HepG2 (cell line): ENCODE measurements around the gene ZDBF2. TPM values are rescaled to one million over a fixed set of nuclear protein-coding genes. Genes with fewer than 3 reads are reported as not detected.

Experiments
- ATAC-seq: fragments of 200-7000 bp; cut with Tn5 transposase; 3 replicates; pipeline ENCODE4 v1.9.1; 2020; ENCODE audit warnings: mild to moderate bottlenecking, moderate library complexity
- BruUV-seq: library from RNA; stranded (reverse); fragments of 400-500 nt; replicated peaks from 2 replicates; lab custom pipeline; 2021; lab: Mats Ljungman, UMichigan
- CTCF ChIA-PET: fragments of 300-600 bp; formaldehyde crosslinking; extraction: SDS; loops from one replicate; lab custom pipeline; 2021; ENCODE audit warnings: low total read pairs, inconsistent platforms, low intra/inter-chr PET ratio; lab: Yijun Ruan, JAX
- POLR2A ChIA-PET: fragments of 350-600 bp; sonication (Branson Sonifier 250); formaldehyde crosslinking; loops from one replicate; lab custom pipeline; 2020; ENCODE audit warnings: antibody characterized with exemption, inconsistent platforms; lab: Yijun Ruan, JAX
- DNase-seq: peaks from one replicate; pipeline ENCODE4 v3.0.0-alpha.2; 2015; ENCODE audit warnings: low spot score
- FAIRE-seq: peaks from 3 replicates; lab custom pipeline; 2011; peaks lifted over from hg19 to GRCh38; lab: Jason Lieb, UNC
- H2AFZ ChIP-seq: one replicate; pipeline ENCODE4 v1.6.1; 2011; ENCODE audit warnings: low read length, inconsistent platforms
- H3K27ac ChIP-seq: fragments of 300-600 bp; 3 replicates; pipeline ENCODE4 v1.8.0; 2011; ENCODE audit warnings: mixed run types, mild to moderate bottlenecking, mixed read lengths, low read length, inconsistent platforms; ENCODE audit not compliant: insufficient read depth; ENCODE audit errors: extremely low read length
- H3K27me3 ChIP-seq, 2 experiments: fragments of 200-600 bp in 1 of 2; 2 replicates in 1 of 2; 3 replicates in 1 of 2; pipeline versions ENCODE4 v1.6.0 to v1.8.0; 2011; ENCODE audit warnings: low read length in 2 of 2, mild to moderate bottlenecking in 2 of 2, moderate library complexity in 2 of 2, inconsistent platforms in 1 of 2; ENCODE audit not compliant: insufficient read depth in 2 of 2, control insufficient read depth in 1 of 2
- H3K36me3 ChIP-seq, 2 experiments: fragments of 200-600 bp in 1 of 2; replicated peaks in 1 of 2; 2 replicates in 1 of 2; 3 replicates in 1 of 2; pipeline versions ENCODE4 v1.5.1 to v1.8.0; 2011; ENCODE audit warnings: low read length in 2 of 2, inconsistent platforms in 1 of 2; ENCODE audit not compliant: insufficient read depth in 2 of 2, control insufficient read depth in 1 of 2
- H3K4me1 ChIP-seq: 2 replicates; pipeline ENCODE4 v1.5.1; 2012; ENCODE audit warnings: low read length, inconsistent platforms; ENCODE audit not compliant: insufficient read depth
- H3K4me2 ChIP-seq: 2 replicates; pipeline ENCODE4 v1.6.0; 2011; ENCODE audit warnings: low read depth, low read length, inconsistent platforms
- H3K4me3 ChIP-seq, 3 experiments: fragments of 200-600 bp in 1 of 3; sonication (generic), shearing (Covaris generic) in 1 of 3; replicated peaks in 1 of 3; 2 replicates each; pipeline ENCODE4 v1.5.1; 2011 to 2016; ENCODE audit warnings: low read length in 3 of 3, inconsistent platforms in 2 of 3, low read depth in 2 of 3, mild to moderate bottlenecking in 2 of 3, control low read depth in 1 of 3, mixed read lengths in 1 of 3; ENCODE audit not compliant: insufficient read depth in 1 of 3
- H3K79me2 ChIP-seq: one replicate; pipeline ENCODE4 v1.6.1; 2011; ENCODE audit warnings: low read length, inconsistent platforms; ENCODE audit not compliant: insufficient read depth
- H3K9ac ChIP-seq: 2 replicates; pipeline ENCODE4 v1.6.0; 2011; ENCODE audit warnings: mild to moderate bottlenecking, low read depth, low read length, inconsistent platforms; ENCODE audit not compliant: insufficient read depth
- H3K9me3 ChIP-seq: 2 replicates; pipeline ENCODE4 v1.5.1; 2012; ENCODE audit warnings: mild to moderate bottlenecking, low read length
- H4K20me1 ChIP-seq: 2 replicates; pipeline ENCODE4 v1.6.0; 2011; ENCODE audit warnings: inconsistent platforms, mild to moderate bottlenecking, low read length, moderate library complexity; ENCODE audit not compliant: insufficient read depth
- GABPB1 ChIP-seq: IDR thresholded peaks from 2 replicates; pipeline ENCODE4 v1.6.1; 2016; ENCODE audit warnings: mild to moderate bottlenecking, missing genetic modification reagents, moderate library complexity, missing compliant biosample characterization
- HNF4G ChIP-seq, 2 experiments: sonication (generic) in 1 of 2; formaldehyde crosslinking in 1 of 2; IDR thresholded peaks; 2 replicates each; pipeline versions ENCODE4 v1.4.0 to v1.6.1; 2011 to 2020; ENCODE audit warnings: borderline replicate concordance in 2 of 2, low read depth in 2 of 2, mild to moderate bottlenecking in 2 of 2, low read length in 1 of 2, missing genetic modification reagents in 1 of 2, moderate library complexity in 1 of 2
- HOXA7 ChIP-seq: sonication (generic); formaldehyde crosslinking; IDR thresholded peaks from 2 replicates; pipeline ENCODE4 v1.8.1; 2022; ENCODE audit warnings: mild to moderate bottlenecking, missing genetic modification reagents, moderate library complexity
- KLF12 ChIP-seq: sonication (generic); formaldehyde crosslinking; IDR thresholded peaks from 2 replicates; pipeline ENCODE4 v1.4.0; 2020; ENCODE audit warnings: missing genetic modification reagents, borderline replicate concordance
- MXI1 ChIP-seq: IDR thresholded peaks from 3 replicates; pipeline ENCODE4 v1.6.1; 2012; ENCODE audit warnings: low read depth, low read length, inconsistent platforms, borderline replicate concordance
- SAP130 ChIP-seq: IDR thresholded peaks from 2 replicates; pipeline ENCODE4 v1.6.1; 2016; ENCODE audit warnings: low read depth
- ZNF782 ChIP-seq: sonication (generic); formaldehyde crosslinking; IDR thresholded peaks from 2 replicates; pipeline ENCODE4 v1.4.0; 2020; ENCODE audit warnings: missing genetic modification reagents, mild to moderate bottlenecking, borderline replicate concordance
- WGBS: methylation state at CpG from one replicate; pipeline ENCODE4 v1.1.6; 2017; ENCODE audit warnings: low lambda C conversion rate; 5-methylcytosine and 5-hydroxymethylcytosine counted together
- in situ Hi-C: cut with HindIII; loops from 2 replicates; pipeline ENCODE4 v1.10.0; 2017; ENCODE audit warnings: low pct_unique_long_range_greater_than_20kb; ENCODE audit not compliant: extremely low pct_ligation_motif_present
- intact Hi-C: fragments of 100-400 bp; cut with micrococcal nuclease; formaldehyde crosslinking; loops from one replicate; pipeline ENCODE4 v1.10.0; 2022; ENCODE audit not compliant: unreplicated experiment
- polyA plus RNA-seq, 8 experiments: library from polyadenylated mRNA; depleted of rRNA in 3 of 8; stranded (reverse) in 7 of 8; unstranded in 1 of 8; fragments of >200 nt; fragmentation: Illumina TruSeq in 4 of 8; extraction: Trizol in 4 of 8; gene quantifications; 2 replicates each; pipeline versions ENCODE4 v1.2.1 to v1.2.3, GENCODE V29; 2011 to 2016; ENCODE audit warnings: low read depth in 4 of 8, missing spikeins in 1 of 8, mixed read lengths in 1 of 8; ENCODE audit not compliant: insufficient read depth in 1 of 8
- total RNA-seq, 5 experiments: library from RNA; depleted of rRNA; stranded (reverse); fragments of >200 nt; fragmentation: Illumina TruSeq; extraction: Trizol; gene quantifications; 2 replicates each; pipeline ENCODE4 v1.2.3, GENCODE V29; 2016; ENCODE audit warnings: low read depth in 1 of 5
- TF ChIP-seq, protein P1 (sequence below): IDR thresholded peaks from 2 replicates; pipeline ENCODE4 v1.6.1; 2016; ENCODE audit warnings: low read depth, control low read depth
- TF ChIP-seq, protein P2 (sequence below): sonication (generic); formaldehyde crosslinking; IDR thresholded peaks from 2 replicates; pipeline ENCODE4 v1.4.0; 2020; ENCODE audit warnings: missing genetic modification reagents
- TF ChIP-seq, protein P3 (sequence below): sonication (generic); formaldehyde crosslinking; conservative IDR thresholded peaks from 2 replicates; pipeline ENCODE4 v1.4.0; 2020; ENCODE audit warnings: mild to moderate bottlenecking, missing genetic modification reagents, moderate library complexity
- TF ChIP-seq, protein P4 (sequence below): sonication (generic); formaldehyde crosslinking; IDR thresholded peaks from 2 replicates; pipeline ENCODE4 v1.4.0; 2020; ENCODE audit warnings: missing genetic modification reagents
- TF ChIP-seq, protein P5 (sequence below): IDR thresholded peaks from 2 replicates; pipeline ENCODE4 v1.6.1; 2016; ENCODE audit warnings: control low read depth
- TF ChIP-seq, protein P6 (sequence below): sonication (generic); formaldehyde crosslinking; IDR thresholded peaks from 2 replicates; pipeline ENCODE4 v1.8.0; 2022; ENCODE audit warnings: missing genetic modification reagents, low read depth, mild to moderate bottlenecking, borderline replicate concordance

ZDBF2 gene
- total and polyA plus RNA-seq, 2 of the 13 experiments (the other 11 are each of a cell fraction or from before 2014, with no cell fraction given), result 1.5 to 2.0 TPM

DNA sequence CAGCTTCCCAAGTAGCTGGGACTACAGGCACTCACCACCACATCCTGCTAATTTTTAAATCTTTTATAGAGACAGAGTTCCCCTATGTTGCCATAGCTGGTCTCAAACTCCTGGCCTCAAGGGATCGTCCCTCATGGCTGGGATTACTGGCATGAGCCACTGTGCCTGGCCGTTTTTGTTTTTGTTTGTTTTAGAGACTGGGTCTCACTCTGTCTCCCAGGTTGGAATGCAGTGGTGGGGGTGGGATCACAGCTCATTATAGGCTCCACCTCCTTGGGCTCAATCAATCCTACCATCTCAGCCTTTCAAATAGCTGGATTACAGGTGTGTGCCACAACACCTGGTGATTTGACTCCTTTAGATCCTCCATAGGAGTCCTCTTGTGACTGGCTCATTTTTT, 19.5 kb upstream of the ZDBF2 start (continued):
- TF ChIP-seq, protein P1, sequence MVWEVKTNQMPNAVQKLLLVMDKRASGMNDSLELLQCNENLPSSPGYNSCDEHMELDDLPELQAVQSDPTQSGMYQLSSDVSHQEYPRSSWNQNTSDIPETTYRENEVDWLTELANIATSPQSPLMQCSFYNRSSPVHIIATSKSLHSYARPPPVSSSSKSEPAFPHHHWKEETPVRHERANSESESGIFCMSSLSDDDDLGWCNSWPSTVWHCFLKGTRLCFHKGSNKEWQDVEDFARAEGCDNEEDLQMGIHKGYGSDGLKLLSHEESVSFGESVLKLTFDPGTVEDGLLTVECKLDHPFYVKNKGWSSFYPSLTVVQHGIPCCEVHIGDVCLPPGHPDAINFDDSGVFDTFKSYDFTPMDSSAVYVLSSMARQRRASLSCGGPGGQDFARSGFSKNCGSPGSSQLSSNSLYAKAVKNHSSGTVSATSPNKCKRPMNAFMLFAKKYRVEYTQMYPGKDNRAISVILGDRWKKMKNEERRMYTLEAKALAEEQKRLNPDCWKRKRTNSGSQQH (CRISPR knock-in tag), result no peak
- TF ChIP-seq SAP130 (CRISPR knock-in tag), result no peak
- TF ChIP-seq, protein P2, sequence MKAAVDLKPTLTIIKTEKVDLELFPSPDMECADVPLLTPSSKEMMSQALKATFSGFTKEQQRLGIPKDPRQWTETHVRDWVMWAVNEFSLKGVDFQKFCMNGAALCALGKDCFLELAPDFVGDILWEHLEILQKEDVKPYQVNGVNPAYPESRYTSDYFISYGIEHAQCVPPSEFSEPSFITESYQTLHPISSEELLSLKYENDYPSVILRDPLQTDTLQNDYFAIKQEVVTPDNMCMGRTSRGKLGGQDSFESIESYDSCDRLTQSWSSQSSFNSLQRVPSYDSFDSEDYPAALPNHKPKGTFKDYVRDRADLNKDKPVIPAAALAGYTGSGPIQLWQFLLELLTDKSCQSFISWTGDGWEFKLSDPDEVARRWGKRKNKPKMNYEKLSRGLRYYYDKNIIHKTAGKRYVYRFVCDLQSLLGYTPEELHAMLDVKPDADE (CRISPR knock-in tag), result no peak

DNA sequence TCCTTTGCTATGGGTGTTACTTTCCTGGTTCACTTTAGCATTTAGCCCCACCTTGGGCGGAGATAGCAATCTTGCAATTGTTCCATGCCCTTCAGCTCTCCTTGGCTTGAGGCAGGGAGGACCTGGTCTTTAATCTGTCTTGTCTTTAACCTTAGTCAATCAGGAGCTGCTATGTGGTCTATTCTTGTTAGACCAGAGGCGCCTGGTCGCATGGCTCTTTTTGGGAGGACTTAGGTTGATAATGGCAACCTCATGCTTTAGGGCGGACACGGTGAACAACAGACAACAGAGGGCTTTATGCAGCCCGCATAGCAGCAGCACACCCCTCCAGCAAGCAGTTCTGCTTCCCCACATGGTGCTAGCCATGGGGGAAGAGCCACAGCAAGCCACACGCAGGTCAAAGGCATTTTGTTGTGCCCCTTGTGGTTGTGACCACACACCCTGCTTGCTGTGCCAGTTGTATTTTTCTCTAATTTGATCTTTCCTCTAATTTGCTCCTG, 17.7 kb upstream of the ZDBF2 start:
- in situ Hi-C loops (no loop called here), intact Hi-C loops (no loop called here)
- Histone ChIP-seq H3K27me3 (peaks cover 7 to 76% of the 10 kb centered on the region in 2 experiments; a peak in 4 of 5 replicates), H3K4me3 (no peak overlapping the region), H4K20me1 (no peaks in the 10 kb centered on the region), H3K4me2 (no peak overlapping the region), H2AFZ (no peak overlapping the region), H3K4me1 (no peaks in the 10 kb centered on the region), H3K79me2 (no peaks in the 10 kb centered on the region), H3K27ac (no peak overlapping the region), H3K9me3 (no peaks in the 10 kb centered on the region), H3K9ac (no peak overlapping the region), H3K36me3 (no peaks in the 10 kb centered on the region; a peak in 1 of 5 replicates)
- 29% methylated on average over 7 of the region's 7 CpGs for WGBS
- peak; percentile 20 for ATAC-seq
- POLR2A ChIA-PET, result no interaction called here
- BruUV-seq, result no TSS peak
- FAIRE-seq, result no peak
- CTCF ChIA-PET, result no interaction called here
- DNase-seq, result no peak
- no peak for TF ChIP-seq GABPB1 (CRISPR knock-in tag)
- no peak for TF ChIP-seq MXI1
- TF ChIP-seq, protein P3, sequence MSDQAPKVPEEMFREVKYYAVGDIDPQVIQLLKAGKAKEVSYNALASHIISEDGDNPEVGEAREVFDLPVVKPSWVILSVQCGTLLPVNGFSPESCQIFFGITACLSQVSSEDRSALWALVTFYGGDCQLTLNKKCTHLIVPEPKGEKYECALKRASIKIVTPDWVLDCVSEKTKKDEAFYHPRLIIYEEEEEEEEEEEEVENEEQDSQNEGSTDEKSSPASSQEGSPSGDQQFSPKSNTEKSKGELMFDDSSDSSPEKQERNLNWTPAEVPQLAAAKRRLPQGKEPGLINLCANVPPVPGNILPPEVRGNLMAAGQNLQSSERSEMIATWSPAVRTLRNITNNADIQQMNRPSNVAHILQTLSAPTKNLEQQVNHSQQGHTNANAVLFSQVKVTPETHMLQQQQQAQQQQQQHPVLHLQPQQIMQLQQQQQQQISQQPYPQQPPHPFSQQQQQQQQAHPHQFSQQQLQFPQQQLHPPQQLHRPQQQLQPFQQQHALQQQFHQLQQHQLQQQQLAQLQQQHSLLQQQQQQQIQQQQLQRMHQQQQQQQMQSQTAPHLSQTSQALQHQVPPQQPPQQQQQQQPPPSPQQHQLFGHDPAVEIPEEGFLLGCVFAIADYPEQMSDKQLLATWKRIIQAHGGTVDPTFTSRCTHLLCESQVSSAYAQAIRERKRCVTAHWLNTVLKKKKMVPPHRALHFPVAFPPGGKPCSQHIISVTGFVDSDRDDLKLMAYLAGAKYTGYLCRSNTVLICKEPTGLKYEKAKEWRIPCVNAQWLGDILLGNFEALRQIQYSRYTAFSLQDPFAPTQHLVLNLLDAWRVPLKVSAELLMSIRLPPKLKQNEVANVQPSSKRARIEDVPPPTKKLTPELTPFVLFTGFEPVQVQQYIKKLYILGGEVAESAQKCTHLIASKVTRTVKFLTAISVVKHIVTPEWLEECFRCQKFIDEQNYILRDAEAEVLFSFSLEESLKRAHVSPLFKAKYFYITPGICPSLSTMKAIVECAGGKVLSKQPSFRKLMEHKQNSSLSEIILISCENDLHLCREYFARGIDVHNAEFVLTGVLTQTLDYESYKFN (CRISPR knock-in tag), result no peak
- TF ChIP-seq, protein P4, sequence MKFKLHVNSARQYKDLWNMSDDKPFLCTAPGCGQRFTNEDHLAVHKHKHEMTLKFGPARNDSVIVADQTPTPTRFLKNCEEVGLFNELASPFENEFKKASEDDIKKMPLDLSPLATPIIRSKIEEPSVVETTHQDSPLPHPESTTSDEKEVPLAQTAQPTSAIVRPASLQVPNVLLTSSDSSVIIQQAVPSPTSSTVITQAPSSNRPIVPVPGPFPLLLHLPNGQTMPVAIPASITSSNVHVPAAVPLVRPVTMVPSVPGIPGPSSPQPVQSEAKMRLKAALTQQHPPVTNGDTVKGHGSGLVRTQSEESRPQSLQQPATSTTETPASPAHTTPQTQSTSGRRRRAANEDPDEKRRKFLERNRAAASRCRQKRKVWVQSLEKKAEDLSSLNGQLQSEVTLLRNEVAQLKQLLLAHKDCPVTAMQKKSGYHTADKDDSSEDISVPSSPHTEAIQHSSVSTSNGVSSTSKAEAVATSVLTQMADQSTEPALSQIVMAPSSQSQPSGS (CRISPR knock-in tag), result no peak
- TF ChIP-seq, protein P5, sequence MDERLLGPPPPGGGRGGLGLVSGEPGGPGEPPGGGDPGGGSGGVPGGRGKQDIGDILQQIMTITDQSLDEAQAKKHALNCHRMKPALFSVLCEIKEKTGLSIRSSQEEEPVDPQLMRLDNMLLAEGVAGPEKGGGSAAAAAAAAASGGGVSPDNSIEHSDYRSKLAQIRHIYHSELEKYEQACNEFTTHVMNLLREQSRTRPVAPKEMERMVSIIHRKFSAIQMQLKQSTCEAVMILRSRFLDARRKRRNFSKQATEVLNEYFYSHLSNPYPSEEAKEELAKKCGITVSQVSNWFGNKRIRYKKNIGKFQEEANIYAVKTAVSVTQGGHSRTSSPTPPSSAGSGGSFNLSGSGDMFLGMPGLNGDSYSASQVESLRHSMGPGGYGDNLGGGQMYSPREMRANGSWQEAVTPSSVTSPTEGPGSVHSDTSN (CRISPR knock-in tag), result no peak
- TF ChIP-seq, protein P6, sequence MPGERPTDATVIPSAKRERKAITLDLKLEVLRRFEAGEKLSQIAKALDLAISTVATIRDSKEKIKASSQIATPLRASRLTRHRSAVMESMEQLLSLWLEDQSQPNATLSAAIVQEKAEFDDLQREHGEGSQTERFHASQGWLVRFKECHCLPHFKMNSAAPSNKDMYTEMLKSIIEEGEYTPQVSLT, result no peak
- no peak for TF ChIP-seq ZNF782 (CRISPR knock-in tag)
- no peak for TF ChIP-seq HNF4G (IDR thresholded peaks at IDR 0.05; ENCODE audit: borderline replicate concordance, low read depth, low read length)
- TF ChIP-seq HNF4G (CRISPR knock-in tag; IDR thresholded peaks at IDR 0.05; ENCODE audit: borderline replicate concordance, low read depth), result no peak
- no peak for TF ChIP-seq HOXA7 (CRISPR knock-in tag)
- no peak for TF ChIP-seq KLF12 (CRISPR knock-in tag)
